HG03064 (cell line): ENCODE data around the gene SYNDIG1.

Experiments used
- ATAC-seq: cut with Tn5 transposase; IDR thresholded peaks from one replicate; pipeline ENCODE4 v1.9.1; 2021; ENCODE audit warnings: low read depth; ENCODE audit not compliant: unreplicated experiment

Gene SYNDIG1

GRCh38 chr20:24649787-24650490 is 180.5 kb downstream of the SYNDIG1 start:
- ATAC-seq = no peak

- ATAC-seq = no peak
Measured at GRCh38 chr20:24651171-24651975, 181.9 kb downstream of the SYNDIG1 start.

- ATAC-seq = no peak
Measured at GRCh38 chr20:24651976-24652345, 182.5 kb downstream of the SYNDIG1 start.

- no peak for ATAC-seq
Measured at GRCh38 chr20:24653306-24653705, 183.9 kb downstream of the SYNDIG1 start.

GRCh38 chr20:24654425-24654824 is 185.0 kb downstream of the SYNDIG1 start:
- no peak for ATAC-seq

GRCh38 chr20:24656391-24656790 is 187.0 kb downstream of the SYNDIG1 start:
- no peak for ATAC-seq

- no peak for ATAC-seq
Measured at GRCh38 chr20:24657196-24657595, 187.8 kb downstream of the SYNDIG1 start.

- ATAC-seq = no peak
Measured at GRCh38 chr20:24657878-24658620, 188.6 kb downstream of the SYNDIG1 start.

GRCh38 chr20:24658920-24659660 is 189.7 kb downstream of the SYNDIG1 start:
- no peak for ATAC-seq

GRCh38 chr20:24659835-24660234 is 190.4 kb downstream of the SYNDIG1 start:
- no peak for ATAC-seq

GRCh38 chr20:24660651-24661050 is 191.2 kb downstream of the SYNDIG1 start:
- ATAC-seq = no peak

GRCh38 chr20:24661255-24661654 is 191.8 kb downstream of the SYNDIG1 start:
- no peak for ATAC-seq

- ATAC-seq = no peak
Measured at GRCh38 chr20:24662322-24662721, 192.9 kb downstream of the SYNDIG1 start.

- no peak for ATAC-seq
Measured at GRCh38 chr20:24662752-24663365, 193.4 kb downstream of the SYNDIG1 start.

- no peak for ATAC-seq
Measured at GRCh38 chr20:24663496-24663895, 194.1 kb downstream of the SYNDIG1 start.

- ATAC-seq = no peak
Measured at GRCh38 chr20:24664266-24664986, 195.0 kb downstream of the SYNDIG1 start.

GRCh38 chr20:24665196-24665595 is 195.8 kb downstream of the SYNDIG1 start:
- no peak for ATAC-seq

- ATAC-seq = no peak
Measured at GRCh38 chr20:24665741-24666191, 196.3 kb downstream of the SYNDIG1 start.

- ATAC-seq = no peak
Measured at GRCh38 chr20:24667689-24668383, 198.4 kb downstream of the SYNDIG1 start.
